Prostate gland (tissue), 2 donors: ENCODE data around the gene ZP1. TPM values are rescaled to one million over a fixed set of nuclear protein-coding genes. Genes with fewer than 3 reads are reported as not detected.

Source experiments
- DNase-seq: peaks from one replicate; pipeline ENCODE4 v3.0.0-alpha.2; 2019; ENCODE audit warnings: low spot score
- H3K27ac ChIP-seq, 2 donors: fragments of 200-600 bp; sonication (generic); 2 replicates each; pipeline ENCODE4 v1.5.1; 2017 to 2019
- H3K27me3 ChIP-seq: fragments of 200-600 bp; sonication (generic); replicated peaks from 2 replicates; pipeline ENCODE4 v1.5.1; 2019; ENCODE audit not compliant: insufficient read depth
- H3K36me3 ChIP-seq, 2 donors: fragments of 200-600 bp; sonication (generic); 1 replicate in 1 of 2; 2 replicates in 1 of 2; pipeline versions ENCODE4 v1.5.1 to v1.8.1; 2017 to 2019
- H3K4me1 ChIP-seq: fragments of 200-600 bp; sonication (generic); replicated peaks from 2 replicates; pipeline ENCODE4 v1.5.1; 2019
- H3K4me3 ChIP-seq, 2 donors: fragments of 200-600 bp; sonication (generic); 2 replicates each; pipeline ENCODE4 v1.5.1; 2017 to 2019
- H3K9me3 ChIP-seq: fragments of 200-600 bp; sonication (generic); 2 replicates; pipeline ENCODE4 v1.5.1; 2017
- CTCF ChIP-seq, 4 experiments: fragments of 200-600 bp in 2 of 4; fragments of 450-650 bp in 2 of 4; sonication (generic) in 2 of 4; IDR thresholded peaks; 1 replicate in 3 of 4; 2 replicates in 1 of 4; pipeline ENCODE4 v1.5.1; 2016 to 2019; ENCODE audit warnings: antibody characterized with exemption in 4 of 4, mild to moderate bottlenecking in 2 of 4, moderate library complexity in 2 of 4
- POLR2A ChIP-seq: fragments of 450-650 bp; IDR thresholded peaks from one replicate; pipeline ENCODE4 v1.6.1; 2016; ENCODE audit warnings: antibody characterized with exemption, mild to moderate bottlenecking
- POLR2AphosphoS5 ChIP-seq: sonication (generic); formaldehyde crosslinking; IDR thresholded peaks from one replicate; pipeline ENCODE4 v1.6.1; 2017; ENCODE audit warnings: antibody characterized with exemption
- WGBS: methylation state at CpG from one replicate; pipeline ENCODE4 v1.1.5; 2018; 5-methylcytosine and 5-hydroxymethylcytosine counted together
- intact Hi-C: fragments of 100-400 bp; cut with DNase I; formaldehyde crosslinking; loops from one replicate; pipeline ENCODE4 v1.14.2; 2022
- total RNA-seq, 2 donors: library from RNA; depleted of rRNA; stranded (reverse); fragments of >200 nt; gene quantifications; one replicate each; pipeline ENCODE4 v1.1.0, GENCODE V29; 2016

The ZP1 gene
- total RNA-seq, 2 donors from 2014 or later: 0.68 to 0.80 TPM

GRCh38 chr11:60874421-60875365 lies 7.4 kb downstream of the ZP1 start:
- no peak for DNase-seq
- 89% methylated on average over 13 of the region's 13 CpGs for WGBS

GRCh38 chr11:60875366-60876167 lies 8.2 kb downstream of the ZP1 start:
- Histone ChIP-seq H3K36me3 (no peaks in the 10 kb centered on the region), H3K4me3 (no peak overlapping the region), H3K27me3 (no peaks in the 10 kb centered on the region), H3K4me1 (no peaks in the 10 kb centered on the region), H3K27ac (no peak overlapping the region), H3K9me3 (no peaks in the 10 kb centered on the region)
- intact Hi-C loops: loop anchor here (5.0 kb wide), 1 partner anchor 33 kb away; the partner anchor contains the start of gene CCDC86
- WGBS: 83% methylated on average over 7 of the region's 7 CpGs
- no peak for TF ChIP-seq POLR2AphosphoS5
- TF ChIP-seq POLR2A: no peak
- no peak for DNase-seq

More at GRCh38 chr11:60874421-60875365, 7.4 kb downstream of the ZP1 start:
- Histone ChIP-seq H3K27ac (no peak overlapping the region), H3K36me3 (no peaks in the 10 kb centered on the region), H3K27me3 (no peaks in the 10 kb centered on the region), H3K9me3 (no peaks in the 10 kb centered on the region), H3K4me1 (no peaks in the 10 kb centered on the region), H3K4me3 (no peak overlapping the region)
- intact Hi-C loops: loop anchor here (5.0 kb wide), 1 partner anchor 32 kb away; the partner anchor contains the start of gene CCDC86
- TF ChIP-seq POLR2A: no peak
- TF ChIP-seq POLR2AphosphoS5: no peak
- TF ChIP-seq CTCF (IDR thresholded peaks at IDR 0.05): no peak

- DNase-seq: no peak
- no peaks in the 10 kb centered on the region for H3K36me3 ChIP-seq
- no peaks in the 10 kb centered on the region for H3K9me3 ChIP-seq
- no peaks in the 10 kb centered on the region for H3K27me3 ChIP-seq
- H3K4me1 ChIP-seq: no peaks in the 10 kb centered on the region
- no peak overlapping the region for H3K27ac ChIP-seq
- TF ChIP-seq POLR2A (no peak), POLR2AphosphoS5 (no peak), CTCF (IDR thresholded peaks at IDR 0.05) (no peak)
- 93% methylated on average over 2 of the region's 2 CpGs for WGBS
- intact Hi-C loops: loop anchor here (5.0 kb wide), 1 partner anchor 34 kb away; the partner anchor contains the start of gene CCDC86
- H3K4me3 ChIP-seq: no peak overlapping the region
Observed at GRCh38 chr11:60876168-60876485, 8.8 kb downstream of the ZP1 start.

GRCh38 chr11:60878245-60879101 lies 11.1 kb downstream of the ZP1 start:
- DNase-seq: no peak
- H3K4me1 ChIP-seq: no peaks in the 10 kb centered on the region
- WGBS: 60% methylated on average over 5 of the region's 5 CpGs
- no peaks in the 10 kb centered on the region for H3K9me3 ChIP-seq
- H3K4me3 ChIP-seq: no peak overlapping the region
- H3K36me3 ChIP-seq: no peaks in the 10 kb centered on the region
- intact Hi-C loops: loop anchor here (5.0 kb wide), 1 partner anchor 36 kb away; the partner anchor contains the start of gene CCDC86
- H3K27ac ChIP-seq: peak overlapping the region; percentile 59 to 65
- no peaks in the 10 kb centered on the region for H3K27me3 ChIP-seq
- TF ChIP-seq CTCF (IDR thresholded peaks at IDR 0.05) (no peak), POLR2AphosphoS5 (peak; percentile 19), POLR2A (no peak)
